ENCODE measurements around the gene RAP1GDS1.
"Not testable (repeated sequence)": the region's sequence is repeated elsewhere in the genome, so short reads cannot be mapped to it uniquely, and the experiment has no call there.

RAP1GDS1 gene

DNA sequence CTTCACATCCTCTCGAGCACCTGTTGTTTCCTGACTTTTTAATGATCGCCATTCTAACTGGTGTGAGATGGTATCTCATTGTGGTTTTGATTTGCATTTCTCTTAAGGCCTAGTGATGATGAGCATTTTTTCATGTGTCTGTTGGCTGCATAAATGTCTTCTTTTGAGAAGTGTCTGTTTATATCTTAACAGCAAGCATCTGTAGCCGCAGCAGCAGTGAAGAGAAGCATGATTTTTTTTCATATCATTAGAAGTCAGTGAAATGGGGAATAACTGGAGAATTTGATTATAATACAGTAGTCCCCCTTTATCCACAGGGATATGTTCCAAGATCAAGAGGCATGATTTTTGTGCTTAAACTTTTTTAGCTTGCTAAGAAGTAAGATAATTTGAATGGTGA is 27.5 kb downstream of the RAP1GDS1 start:
- not testable (repeated sequence) for DNase-seq

DNA sequence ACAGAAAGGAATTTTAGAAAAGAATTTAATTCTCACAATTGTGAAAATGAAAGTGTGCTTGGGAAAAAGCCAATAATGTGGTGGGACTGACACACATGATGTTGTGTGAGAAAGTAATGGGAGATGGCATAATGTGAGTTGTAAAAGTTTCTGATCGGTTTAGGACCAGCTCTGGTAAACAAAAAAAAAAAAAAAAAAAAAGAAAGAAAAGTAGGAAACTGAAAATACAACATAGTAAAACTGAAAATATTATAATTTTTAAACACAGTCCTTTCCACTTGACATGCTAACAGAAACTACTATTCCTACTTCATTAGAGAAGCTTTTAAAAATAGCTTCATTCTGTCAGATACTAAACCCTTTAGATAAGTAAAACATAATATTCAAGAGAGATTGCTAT is 28.2 kb downstream of the RAP1GDS1 start:
- no peak for DNase-seq

DNA sequence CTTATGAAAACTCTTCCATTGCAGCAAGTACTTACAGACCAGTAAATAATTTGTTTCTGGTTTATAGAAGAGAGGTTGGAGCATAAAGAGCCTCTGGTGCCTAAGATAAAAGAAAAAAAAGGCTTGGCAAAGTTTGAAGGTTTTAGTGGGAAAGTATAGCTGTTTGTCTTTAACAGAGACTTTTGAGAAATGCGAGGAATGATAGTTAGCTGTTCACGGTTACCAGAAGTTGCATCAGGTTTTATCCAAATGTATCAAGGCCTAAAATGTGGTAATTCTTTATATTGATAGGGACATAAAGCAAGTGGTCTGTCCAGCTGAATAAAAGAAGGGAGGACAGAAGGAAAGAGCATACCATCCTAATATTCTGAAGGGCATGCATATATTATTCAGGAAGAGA is 29.3 kb downstream of the RAP1GDS1 start:
- DNase-seq: no peak

DNA sequence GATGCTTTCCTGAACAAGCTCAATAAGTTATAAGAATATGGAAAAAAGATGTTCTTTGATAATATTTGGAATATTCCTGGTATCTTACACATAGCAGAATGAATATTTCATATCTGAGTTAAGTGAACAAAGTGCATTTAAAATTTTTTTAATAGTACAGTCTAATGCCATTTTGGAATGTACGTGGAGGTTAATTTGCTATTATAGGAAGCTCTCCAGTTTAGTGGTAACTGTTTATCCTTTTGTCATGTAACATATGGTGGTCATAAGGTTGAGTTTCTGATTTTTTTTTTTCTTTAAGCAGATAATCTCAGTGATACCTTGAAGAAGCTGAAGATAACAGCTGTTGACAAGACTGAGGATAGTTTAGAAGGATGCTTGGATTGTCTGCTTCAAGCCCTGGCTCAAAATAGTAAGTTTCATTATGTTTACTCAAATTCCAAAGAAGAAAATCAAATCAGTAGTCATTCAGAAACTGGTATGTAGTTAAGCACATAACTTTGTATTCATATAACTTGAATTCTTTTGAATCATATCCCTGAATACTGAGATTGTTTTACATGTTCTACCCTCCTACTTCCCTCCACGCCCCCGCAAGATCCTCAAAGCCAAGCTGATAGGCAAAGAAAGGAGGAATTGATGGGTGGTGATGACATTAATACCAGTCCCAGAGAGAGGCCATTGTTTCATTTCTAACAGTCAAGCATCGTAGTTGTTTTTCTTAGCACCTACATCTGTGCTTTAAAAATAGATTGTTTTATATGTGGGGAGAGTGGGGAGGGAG is 32.1 kb downstream of the RAP1GDS1 start:
- DNase-seq: no peak

DNA sequence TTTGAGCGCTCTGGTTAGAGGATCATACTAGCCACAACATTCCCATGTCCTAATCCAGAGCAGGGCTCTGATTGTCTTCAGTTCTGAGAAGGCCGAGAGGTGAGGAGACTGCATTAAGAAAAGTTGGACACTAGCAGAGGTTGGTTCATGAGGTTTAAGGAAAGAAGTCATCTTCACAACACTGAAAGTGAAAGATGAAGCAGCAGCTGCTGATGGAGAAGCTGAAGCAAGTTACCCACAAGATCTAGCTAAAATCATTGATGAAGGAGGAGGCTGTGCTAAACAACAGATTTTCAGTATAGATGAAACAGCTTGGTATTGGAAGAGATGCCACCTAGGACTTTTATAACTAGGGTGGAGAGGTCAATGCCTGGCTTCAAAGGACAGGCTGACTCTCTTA is 36.8 kb downstream of the RAP1GDS1 start:
- no peak for DNase-seq

DNA sequence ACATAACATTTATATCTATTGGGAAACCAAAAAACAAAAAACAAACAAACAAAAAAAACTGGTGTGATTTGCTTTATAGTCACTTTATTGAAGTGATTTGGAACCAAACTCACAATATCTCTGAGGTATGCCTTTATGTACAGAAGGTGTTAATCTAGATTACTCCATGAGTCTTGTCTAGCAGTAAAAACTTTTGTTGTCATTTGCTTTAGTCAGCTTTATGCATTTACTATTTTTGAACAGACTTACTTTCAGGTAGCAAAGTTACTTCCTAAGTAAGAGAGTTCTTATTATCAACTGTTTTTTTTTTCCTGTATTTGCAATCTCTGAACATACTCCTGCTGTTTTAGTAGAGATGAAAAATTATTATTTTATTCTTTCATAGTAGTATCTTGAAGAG is 39.5 kb downstream of the RAP1GDS1 start:
- DNase-seq: no peak

DNA sequence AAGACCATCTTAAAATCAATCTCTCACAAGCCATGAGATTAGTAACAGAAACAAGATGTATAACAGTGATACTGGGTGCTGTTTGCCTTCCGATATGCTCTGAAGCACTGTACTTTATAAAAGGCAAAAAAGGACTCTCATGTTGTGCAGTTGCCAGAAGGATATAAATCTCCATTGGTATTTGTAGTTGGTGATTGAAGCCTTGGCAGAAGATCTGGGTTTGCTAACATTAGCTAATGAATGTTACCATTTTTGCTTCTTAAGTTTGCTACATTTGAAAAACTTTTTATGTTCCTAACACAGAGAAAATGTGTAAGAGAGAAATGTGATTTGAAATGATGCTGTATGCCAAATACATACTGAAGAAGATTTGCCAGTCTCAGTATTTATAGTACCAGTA is 44.4 kb downstream of the RAP1GDS1 start:
- peak; percentile 11 for DNase-seq

DNA sequence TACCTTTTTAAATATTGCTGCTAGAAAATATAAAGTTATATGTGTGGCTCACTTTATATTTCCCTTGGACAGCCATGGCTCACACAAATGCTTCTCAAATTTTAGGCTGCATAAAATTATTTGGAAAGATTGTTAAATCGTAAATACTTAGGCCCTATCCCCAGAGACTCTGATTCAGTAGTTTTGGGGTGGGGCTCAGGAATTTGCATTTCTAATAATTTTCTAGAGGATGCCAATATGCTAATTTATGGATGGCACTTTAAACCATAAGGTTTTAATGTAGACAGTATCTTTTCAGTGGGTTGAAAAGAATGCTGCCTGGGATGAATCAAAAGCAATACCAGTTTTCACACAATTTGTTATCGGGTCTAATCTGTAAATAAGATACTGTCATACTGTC is 49.7 kb downstream of the RAP1GDS1 start:
- DNase-seq: no peak

DNA sequence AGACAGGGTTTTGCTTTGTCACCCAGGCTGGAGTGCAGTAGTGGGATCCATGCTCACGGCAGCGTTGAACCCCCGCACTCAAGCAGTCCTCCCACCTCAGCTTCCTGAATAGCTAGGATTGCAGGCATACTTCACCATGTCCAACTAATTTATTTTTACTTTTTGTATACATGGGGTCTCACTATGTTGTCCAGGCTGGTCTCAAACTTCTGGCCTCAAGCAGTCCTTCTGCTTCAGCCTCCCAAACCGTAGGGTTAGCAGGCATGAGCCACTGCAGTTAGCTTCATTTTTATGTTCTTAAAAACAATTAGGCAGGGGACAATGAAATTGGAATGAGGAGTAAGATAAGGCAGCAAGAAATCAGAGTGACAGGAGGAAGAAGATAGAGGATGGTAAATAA is 50.5 kb downstream of the RAP1GDS1 start:
- DNase-seq: no peak

DNA sequence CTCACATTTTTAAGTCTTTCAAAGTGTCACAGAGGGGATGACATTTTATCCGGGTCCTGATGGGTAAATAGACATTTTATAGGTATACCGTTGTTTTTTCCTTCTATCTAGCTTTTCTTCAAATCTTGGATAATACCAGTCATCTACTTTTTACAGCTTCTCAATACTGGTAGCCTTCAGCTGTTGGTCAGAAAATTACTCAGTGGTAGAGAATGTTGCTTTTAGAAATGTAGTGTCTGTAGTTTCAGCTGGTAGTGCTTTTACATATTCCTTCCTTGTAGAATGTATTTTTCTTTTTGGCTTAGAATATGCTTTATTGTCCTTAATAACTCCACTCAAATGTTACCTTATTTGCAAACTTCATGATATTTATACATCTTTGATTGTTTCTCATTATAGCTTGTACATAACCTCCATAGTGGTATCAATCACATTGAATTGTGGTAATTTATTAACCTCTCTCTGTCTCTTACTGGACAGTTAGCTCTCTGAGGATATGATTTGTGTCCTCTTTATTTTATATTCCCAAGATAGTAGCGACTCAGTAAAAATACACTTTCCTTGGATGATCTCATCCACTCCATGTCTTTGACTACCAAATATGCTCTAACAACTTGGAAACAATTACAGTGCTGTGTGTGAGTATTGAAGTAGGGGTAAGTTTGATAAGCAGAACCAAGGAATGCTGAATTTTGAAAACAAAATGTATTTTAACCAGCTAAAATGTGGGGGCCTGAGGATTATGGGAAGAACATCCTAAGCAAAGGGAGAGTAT is 53.8 kb downstream of the RAP1GDS1 start:
- DNase-seq: no peak

DNA sequence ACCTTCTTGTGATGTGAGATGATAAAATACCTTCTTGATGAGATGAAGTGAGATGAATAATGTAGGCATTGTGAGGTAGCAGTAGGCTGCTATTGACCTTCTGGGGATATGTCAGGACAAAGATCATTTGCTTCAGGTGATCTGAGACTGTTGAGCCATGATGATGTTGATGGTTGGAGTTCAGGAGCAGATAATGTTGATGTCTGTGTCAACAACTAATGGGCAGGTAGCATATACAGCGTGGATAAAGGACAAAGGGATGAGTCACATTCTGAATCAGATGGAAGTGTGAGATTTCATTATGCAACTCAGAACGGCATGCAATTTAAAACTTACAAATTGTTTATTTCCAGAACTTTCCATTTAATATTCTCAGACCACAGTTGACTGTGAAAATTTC is 57.3 kb downstream of the RAP1GDS1 start:
- DNase-seq: no peak

DNA sequence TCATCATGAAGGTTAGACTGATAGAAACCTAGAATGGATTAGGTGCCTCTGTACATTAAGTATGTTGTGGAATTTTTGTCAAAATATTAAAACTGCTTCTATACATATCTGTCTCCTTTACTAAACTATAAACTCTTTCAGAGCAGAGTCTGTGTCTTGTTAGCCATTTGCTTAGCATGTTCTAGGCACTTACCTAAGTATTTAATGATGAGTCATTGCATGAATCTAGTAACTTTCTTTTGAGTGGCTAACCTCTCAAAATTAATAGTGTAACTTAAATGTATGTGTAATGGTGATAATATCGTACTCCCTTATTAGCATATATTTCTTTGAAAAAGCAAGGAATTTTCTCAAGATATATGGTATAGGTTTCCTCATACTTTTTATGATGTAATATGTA is 57.8 kb downstream of the RAP1GDS1 start:
- no peak for DNase-seq

DNA sequence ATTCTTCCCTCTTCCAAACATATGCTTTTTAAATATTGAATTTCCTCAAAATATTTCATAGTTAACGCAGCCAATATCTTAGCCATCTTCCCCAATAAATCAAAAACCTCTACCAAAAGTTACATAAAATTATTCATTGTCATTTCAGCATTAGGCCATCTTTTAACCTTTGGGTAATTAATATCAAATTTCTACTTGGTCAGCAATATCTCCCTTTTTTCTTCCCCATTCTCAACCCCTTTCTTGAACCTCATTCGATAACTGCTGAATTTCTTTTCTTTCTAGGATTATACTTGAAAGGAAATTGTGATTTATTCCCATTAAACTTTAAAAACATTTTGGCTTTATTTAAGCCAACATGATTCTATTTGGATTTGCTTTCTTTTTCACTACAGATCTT is 65.0 kb downstream of the RAP1GDS1 start:
- DNase-seq: no peak

DNA sequence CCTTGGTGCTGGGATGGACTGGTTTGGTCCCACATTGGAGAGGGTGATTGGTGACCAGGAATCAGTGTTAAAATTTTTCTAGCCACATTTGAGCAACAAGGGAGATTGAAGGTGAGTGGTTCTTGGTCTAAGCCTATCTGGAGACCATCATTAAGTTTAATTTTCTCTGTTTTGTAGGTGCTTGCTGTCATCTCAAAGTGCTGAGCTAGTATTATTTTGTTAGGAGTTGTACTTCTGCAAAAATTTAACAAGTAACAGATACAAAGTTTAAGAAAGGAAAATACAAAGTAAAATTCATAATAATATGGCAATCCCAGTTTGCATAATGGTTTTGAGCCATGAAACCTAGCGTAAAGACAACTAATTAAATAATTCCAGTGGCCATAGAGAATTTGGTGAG is 66.5 kb downstream of the RAP1GDS1 start:
- DNase-seq: no peak

DNA sequence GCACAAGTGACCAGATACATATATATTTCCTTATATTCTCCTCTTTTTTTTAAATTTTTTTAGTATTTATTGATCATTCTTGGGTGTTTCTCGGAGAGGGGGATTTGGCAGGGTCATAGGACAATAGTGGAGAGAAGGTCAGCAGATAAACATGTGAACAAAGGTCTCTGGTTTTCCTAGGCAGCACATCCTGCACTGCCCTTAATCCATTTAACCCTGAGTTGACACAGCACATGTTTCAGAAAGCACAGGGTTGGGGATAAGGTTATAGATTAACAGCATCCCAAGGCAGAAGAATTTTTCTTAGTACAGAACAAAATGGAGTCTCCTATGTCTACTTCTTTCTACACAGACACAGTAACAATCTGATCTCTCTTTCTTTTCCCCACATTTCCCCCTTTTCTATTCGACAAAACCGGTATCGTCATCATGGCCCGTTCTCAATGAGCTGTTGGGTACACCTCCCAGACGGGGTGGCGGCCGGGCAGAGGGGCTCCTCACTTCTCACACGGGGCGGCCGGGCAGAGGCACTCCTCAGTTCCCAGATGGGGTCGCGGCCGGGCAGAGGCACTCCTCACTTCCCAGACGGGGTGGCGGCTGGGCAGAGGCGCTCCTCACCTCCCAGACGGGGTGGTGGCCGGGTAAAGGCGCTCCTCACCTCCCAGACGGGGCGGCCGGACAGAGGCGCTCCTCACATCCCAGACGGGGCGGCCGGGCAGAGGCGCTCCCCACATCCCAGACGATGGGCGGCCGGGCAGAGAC is 68.9 kb downstream of the RAP1GDS1 start:
- not testable (repeated sequence) for DNase-seq

DNA sequence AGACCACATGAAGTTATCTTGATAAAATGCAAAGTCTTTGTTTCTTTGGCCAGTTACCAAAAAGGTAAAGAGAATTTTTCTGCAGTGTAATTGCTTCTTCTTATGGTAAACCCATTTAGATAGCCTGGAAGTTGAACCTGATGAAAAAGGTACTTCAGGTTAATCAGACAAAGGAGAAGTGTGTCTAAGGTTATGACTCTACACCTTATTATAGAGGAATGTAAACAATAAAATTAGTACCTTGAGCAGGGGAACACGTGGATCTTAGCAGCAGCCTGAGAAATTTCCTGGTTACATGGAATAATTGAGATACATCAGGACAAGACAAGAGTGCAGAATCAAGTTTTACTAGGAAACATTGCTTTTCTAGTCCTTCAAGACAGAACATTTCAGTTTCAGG is 70.8 kb downstream of the RAP1GDS1 start:
- no peak for DNase-seq

DNA sequence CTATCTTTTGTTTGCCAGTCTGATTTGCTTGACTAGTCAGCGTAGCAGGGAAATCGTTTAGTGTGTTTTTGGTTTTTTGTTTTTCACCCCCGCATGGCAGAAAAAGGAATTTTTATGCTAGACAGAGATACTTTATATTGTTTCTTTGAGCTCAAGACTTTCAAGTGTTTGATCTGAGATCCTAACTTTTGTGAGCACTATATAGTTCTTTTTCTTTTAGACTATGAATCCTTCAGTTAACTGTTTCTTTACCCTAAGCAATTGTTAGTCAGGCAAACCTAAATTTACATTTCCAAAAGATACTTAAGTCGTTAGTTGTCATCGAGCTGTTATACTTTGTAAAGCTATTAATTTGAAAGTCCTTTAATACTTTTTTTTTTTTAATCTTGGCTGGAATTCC is 73.3 kb downstream of the RAP1GDS1 start:
- DNase-seq: no peak

DNA sequence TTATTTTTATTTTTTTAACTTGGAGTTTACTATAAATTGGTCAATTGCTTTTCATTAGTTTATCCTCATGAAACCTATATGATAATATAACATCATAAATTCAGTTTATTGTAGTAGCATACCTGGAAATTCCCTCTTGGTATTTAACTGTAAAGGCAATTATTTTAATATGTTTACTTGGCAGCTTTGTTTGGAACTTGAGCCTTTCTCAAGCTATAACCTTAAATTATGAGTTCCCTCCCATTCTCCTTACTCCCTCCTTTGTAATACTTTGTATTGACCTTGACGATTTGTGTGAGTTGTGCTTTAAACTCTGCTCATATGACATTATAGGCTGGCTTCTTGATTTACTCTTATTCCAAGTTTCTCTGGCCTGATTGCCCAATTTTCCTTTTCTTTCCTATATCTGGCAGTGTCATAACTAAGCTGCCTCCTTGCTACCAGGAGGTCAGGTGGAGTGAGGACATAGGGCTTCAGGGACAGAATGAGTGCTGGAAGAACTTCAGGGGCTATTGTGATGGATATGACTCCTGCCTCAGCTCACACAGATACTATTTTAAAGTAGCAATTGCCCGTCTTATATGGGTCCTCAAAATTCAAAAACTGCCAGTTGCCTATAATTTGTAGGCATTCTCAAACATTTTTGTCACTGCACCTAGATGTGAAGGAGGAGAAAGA is 77.7 kb downstream of the RAP1GDS1 start:
- DNase-seq: no peak

DNA sequence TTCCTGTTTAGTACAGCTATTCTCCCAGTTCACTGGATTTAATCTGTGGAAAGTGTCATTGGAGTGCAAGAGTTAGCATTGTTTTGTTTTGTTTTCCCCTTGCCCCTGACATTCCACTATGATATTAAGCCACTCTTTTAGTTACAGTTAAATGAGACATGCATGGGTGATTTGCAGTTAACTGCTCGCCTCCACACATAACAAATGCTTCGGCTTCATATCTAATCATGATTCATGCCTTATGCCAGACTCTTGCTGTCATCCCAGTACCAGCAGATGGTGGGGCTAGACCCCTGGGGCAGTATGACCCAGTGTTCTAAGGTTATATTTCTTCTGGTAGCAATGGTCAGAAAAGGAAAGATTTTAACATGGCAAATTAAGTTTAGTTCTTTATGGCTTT is 80.1 kb downstream of the RAP1GDS1 start:
- peak; percentile 71 for DNase-seq

DNA sequence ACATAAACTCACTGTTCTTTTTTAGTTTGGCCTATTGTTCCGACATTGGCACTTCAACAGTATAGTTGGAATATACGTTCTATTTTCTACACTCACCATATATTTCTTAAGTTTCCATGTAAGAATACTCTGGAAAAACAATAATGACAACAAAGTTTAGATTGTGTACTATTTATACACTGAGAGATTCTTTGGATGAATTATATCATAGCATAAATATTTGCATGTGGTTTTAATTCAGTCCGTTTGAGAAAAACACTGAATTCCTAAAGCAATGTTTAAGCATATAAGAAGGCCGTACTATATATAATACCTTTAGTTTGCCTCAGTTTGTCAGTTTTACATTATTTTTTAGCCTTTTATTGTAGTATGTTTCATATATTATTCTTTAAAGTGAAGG is 82.4 kb downstream of the RAP1GDS1 start:
- DNase-seq: no peak

DNA sequence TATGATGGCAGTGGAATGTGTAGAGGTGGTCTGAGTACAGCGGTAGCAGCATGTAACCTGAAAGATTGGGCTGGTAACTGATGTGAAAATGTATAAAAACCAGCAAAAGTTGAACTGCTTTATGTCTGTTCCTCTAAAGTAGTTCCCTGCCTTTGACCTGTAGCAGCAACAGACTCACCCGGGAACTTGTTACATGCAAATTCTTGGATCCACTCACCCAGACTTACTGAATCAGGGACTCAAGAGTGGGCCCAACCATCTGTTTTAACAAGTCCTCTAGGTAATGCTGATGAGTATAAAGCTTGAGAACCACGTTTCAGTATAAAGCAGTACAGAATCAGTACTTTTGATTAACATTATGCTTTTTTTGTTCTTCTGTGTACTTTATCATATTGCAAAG is 84.7 kb downstream of the RAP1GDS1 start:
- DNase-seq: no peak

DNA sequence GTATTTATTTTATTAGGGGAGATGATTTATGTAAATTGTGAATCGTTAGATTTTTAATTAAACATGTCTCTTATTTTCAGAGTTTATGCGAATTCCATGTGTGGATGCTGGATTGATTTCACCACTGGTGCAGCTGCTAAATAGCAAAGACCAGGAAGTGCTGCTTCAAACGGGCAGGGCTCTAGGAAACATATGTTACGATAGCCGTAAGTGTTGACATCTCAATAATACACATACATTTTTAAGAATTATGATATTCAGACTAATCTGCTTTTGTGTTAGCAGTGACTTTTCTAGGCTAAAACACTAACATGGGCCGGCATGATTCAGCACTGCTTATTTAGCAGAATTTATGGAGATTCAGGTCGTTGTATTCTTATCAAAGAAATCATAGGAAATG is 91.2 kb downstream of the RAP1GDS1 start:
- DNase-seq: no peak

DNA sequence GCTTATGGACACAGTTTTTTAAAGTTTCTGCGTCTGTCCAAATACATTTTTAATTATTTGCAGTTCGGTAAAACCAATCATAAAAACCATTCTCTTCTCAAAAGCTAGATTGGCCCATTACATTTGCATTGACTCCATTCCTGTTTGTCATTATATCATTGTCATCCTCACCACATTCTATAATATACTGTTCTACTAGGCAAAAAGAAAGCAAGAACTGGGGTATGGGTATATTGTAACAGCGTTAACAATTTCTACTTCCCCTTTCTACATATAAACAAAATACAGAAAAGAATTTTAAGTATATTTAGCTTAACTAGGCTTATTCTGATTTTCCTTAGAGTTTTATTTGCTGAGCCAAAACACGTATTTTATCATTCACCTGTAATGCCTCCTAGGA is 91.8 kb downstream of the RAP1GDS1 start:
- DNase-seq: no peak

Data from NCI-H446 treated with DMSO at 0.1 percent for 48 hours (cell line).